ENCODE data around the gene SLC6A15.

Gene SLC6A15

DNA sequence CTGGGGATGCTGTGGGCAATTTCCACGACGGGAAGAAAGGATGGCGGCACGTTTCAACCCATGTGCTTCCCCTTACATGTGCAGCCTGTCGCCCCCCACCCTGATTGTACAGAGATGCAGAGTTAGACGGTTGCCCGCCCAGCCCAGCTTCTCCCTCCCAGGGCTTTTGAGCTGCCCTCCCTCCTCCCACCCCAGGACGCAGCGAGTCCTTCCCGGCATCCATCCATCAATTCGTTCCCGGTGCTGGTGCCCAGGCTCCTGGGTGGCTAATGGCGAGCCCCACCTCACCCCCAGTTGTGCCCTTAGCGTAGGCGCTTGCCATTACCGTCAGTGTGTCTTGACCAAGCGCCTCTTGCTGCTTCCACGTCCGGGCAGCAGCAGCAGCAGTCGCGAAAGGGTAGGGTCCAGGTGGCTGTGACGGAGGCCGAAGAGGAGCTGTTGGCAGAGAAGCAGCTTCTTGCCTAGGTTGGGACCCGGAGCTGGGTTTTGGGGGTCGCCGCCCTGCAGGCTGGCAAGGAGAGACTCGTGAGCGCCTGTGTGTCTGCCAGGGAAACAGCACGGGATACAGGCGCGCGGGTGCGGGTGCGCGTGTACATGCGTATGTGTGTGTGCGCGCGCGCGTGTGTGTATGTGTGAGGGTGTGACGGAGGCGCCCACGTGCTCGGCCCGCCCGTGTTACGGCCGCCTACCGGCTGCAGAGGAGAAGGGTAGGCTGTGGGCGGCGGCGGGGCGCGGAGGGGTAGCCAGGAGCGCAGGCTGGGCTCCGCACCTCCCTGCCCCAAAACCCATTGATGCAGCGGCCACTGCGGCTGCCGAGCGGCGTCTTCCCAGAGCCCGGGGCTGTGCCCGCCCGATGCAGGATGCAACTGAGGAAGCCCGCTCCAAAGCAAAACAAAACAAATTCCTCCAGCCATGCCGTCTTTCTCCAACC is at the start of gene SLC6A15:
SLC6A15 (minus strand) TSS at position 602 of the 931 bp plus-strand sequence. CDS start 20,679 bp downstream, outside the sequence.
- H3K9ac ChIP-seq = no peak within 1 kb of the TSS
- no peak within 1 kb of the TSS for H3K27ac ChIP-seq
- H3K36me3 ChIP-seq = no peaks in the 10 kb centered on the region
- H4K20me1 ChIP-seq = no peaks in the 10 kb centered on the region
- peaks cover 18 to 24% (median 22%) of the 10 kb centered on the region in 11 experiments for H3K9me3 ChIP-seq (replicated peaks in 1 of 11)
- no peaks in the 10 kb centered on the region for H3K4me1 ChIP-seq
- no peaks in the 10 kb centered on the region for H3K27me3 ChIP-seq
- no peak within 1 kb of the TSS for H3K4me2 ChIP-seq
- TF ChIP-seq Cebpa-rat (IDR thresholded peaks at IDR 0.05) = no peak
- no peak within 1 kb of the TSS for H3K4me3 ChIP-seq

DNA sequence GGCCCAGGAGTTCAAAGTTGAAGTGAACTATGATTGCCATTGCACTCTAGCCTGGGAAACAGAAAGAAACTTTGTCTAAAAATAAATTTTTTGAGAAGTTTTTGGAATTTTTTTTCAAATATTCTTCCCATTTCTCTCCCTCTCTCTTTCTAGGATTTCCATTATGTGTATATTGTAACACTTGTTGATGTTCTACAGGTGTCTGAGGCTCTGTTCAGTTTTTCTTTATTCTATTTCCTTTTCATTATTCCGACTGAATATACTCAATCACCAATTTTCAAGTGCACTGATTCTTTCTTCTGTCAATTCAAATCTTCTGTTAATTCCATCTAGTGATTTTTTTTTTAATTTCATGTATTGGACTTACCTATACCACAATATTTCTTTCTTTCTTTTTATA is 48.3 kb upstream of the SLC6A15 start:
- Histone ChIP-seq H3K4me3 (no peak overlapping the region), H3K4me2 (no peak overlapping the region), H3K4me1 (no peaks in the 10 kb centered on the region), H3K9ac (no peak overlapping the region), H3K36me3 (no peaks in the 10 kb centered on the region), H3K9me3 (replicated peaks in 1 of 11) (no peaks in the 10 kb centered on the region), H3K27ac (no peak overlapping the region), H3K27me3 (no peaks in the 10 kb centered on the region), H4K20me1 (no peaks in the 10 kb centered on the region)
- TF ChIP-seq Cebpa-rat (IDR thresholded peaks at IDR 0.05) = no peak

DNA sequence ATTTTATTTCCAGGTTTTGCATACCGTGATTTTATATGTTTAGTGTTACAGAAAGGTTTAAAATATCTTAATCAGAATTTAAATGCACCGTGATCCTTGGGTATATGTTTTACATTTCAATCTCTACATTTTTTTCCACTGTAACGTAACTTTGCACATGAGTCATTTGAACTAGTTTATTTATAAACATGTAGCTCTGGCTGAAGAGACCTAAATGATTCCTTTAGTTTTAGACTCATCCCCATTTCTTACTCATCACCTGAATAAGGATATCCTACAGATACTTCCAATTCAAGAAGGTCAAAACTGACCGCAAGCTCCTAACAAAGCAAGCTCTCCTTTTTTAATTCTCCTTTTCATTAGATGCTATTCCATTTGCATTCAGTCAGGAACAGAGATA is 42.7 kb upstream of the SLC6A15 start:
- H3K4me1 ChIP-seq = no peaks in the 10 kb centered on the region
- no peak for TF ChIP-seq Cebpa-rat (IDR thresholded peaks at IDR 0.05)
- no peaks in the 10 kb centered on the region for H3K36me3 ChIP-seq
- H3K27me3 ChIP-seq = no peaks in the 10 kb centered on the region
- no peaks in the 10 kb centered on the region for H3K9me3 ChIP-seq (replicated peaks in 1 of 11)
- no peak overlapping the region for H3K4me2 ChIP-seq
- H4K20me1 ChIP-seq = no peaks in the 10 kb centered on the region
- H3K9ac ChIP-seq = no peak overlapping the region
- no peak overlapping the region for H3K4me3 ChIP-seq
- H3K27ac ChIP-seq = no peak overlapping the region

DNA sequence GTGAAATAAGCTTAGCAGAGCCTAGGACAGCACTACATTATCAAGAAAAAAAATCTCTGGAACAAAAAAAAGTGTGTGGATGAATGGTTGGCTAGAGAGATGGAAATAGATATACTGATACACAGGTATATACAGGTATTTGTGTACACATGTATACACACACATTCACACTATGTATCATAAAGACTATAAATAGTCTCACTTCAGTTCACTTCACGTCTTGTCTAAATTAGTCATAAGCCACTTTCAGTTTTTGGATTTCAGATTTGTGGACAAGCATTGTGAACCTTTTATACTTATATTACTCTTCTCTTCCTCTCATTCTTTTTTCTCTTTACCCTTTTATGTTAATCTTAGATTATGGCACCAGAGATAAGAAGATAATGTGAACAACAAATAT is 41.8 kb upstream of the SLC6A15 start:
- no peak overlapping the region for H3K4me2 ChIP-seq
- no peaks in the 10 kb centered on the region for H3K27me3 ChIP-seq
- H3K4me1 ChIP-seq = no peaks in the 10 kb centered on the region
- H3K4me3 ChIP-seq = no peak overlapping the region
- H4K20me1 ChIP-seq = no peaks in the 10 kb centered on the region
- H3K9ac ChIP-seq = no peak overlapping the region
- no peak for TF ChIP-seq Cebpa-rat (IDR thresholded peaks at IDR 0.05)
- H3K9me3 ChIP-seq (replicated peaks in 1 of 11) = no peaks in the 10 kb centered on the region
- H3K36me3 ChIP-seq = no peaks in the 10 kb centered on the region
- no peak overlapping the region for H3K27ac ChIP-seq

DNA sequence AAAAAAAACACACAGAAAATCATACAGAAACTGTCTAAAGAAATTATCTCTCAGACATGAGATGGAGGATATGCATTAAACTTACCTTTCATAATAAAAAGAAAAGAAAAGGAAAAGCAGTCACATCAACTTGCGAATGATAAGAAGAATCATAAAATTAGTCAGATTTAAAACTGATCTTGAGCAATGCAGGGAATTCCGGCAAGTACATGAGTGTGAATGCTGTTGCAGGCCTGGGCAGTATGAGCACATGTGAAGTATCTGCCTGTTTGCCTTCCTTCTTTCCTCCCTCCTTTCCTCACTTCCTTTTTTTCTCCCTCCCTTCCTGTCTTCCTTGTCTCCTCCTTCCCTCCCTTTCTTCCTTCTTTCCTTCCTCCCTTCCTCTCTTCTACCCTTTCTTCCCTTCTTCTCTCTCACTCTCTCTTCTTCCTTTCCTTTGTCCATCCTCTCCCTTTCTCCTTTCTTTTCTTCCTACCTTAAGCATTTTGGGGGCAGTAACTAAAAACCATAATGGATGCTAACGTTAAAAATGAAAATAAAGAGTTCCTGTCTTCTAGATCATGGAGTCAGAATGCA is 38.5 kb upstream of the SLC6A15 start:
- Histone ChIP-seq H3K27ac (no peak overlapping the region), H3K27me3 (no peaks in the 10 kb centered on the region), H4K20me1 (no peaks in the 10 kb centered on the region), H3K4me3 (no peak overlapping the region), H3K9ac (no peak overlapping the region), H3K4me2 (no peak overlapping the region), H3K9me3 (replicated peaks in 1 of 11) (no peaks in the 10 kb centered on the region), H3K36me3 (no peaks in the 10 kb centered on the region), H3K4me1 (no peaks in the 10 kb centered on the region)
- TF ChIP-seq Cebpa-rat (IDR thresholded peaks at IDR 0.05) = no peak

DNA sequence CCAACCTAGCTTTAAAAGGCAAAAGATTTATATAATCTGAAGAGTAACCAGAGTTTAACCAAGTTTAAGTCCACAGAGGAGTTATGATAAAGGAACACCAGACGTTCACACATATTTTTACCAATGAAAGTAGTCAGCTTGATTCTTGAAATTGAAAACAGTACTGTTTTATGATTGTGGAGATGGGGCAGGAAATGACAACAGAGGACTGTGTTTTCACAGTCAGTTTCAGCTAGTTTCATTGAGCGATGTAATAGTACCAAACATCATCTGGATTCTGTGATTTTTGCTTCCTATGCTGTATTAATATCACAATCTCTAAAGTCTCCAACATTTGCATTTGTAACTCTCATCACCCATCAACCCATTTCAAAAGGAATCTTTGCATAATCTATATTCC is 34.2 kb upstream of the SLC6A15 start:
- Histone ChIP-seq H4K20me1 (no peaks in the 10 kb centered on the region), H3K36me3 (no peaks in the 10 kb centered on the region), H3K27ac (no peak overlapping the region), H3K9ac (no peak overlapping the region), H3K27me3 (no peaks in the 10 kb centered on the region), H3K4me1 (peaks cover 0 to 14% (median 0%) of the 10 kb centered on the region in 10 experiments; a peak in 3 of 20 replicates), H3K4me2 (no peak overlapping the region), H3K4me3 (no peak overlapping the region), H3K9me3 (replicated peaks in 1 of 11) (no peaks in the 10 kb centered on the region)
- no peak for TF ChIP-seq Cebpa-rat (IDR thresholded peaks at IDR 0.05)

DNA sequence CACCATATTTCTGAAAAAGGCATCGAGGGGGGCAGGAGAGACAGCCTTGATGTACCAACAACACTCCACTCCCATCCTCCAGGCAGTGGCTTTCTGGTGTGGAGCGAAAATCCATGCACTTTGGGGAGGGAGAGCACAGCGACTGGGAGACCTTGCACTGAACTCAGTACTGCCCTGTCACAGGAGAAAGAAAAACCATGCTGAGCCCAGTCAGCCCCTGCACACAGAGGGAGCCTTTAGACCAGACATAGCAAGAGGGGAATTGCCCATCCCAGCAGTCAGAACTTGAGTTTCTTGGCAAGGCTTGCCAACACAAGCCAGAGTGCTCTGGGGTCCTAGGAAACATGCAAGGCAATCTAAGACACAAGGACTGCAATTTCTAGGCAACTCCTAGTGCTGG is 24.8 kb upstream of the SLC6A15 start:
- no peak for TF ChIP-seq Cebpa-rat (IDR thresholded peaks at IDR 0.05)
- Histone ChIP-seq H3K9ac (no peak overlapping the region), H3K36me3 (no peaks in the 10 kb centered on the region), H3K4me1 (no peaks in the 10 kb centered on the region), H3K27ac (no peak overlapping the region), H3K9me3 (replicated peaks in 1 of 11) (0 out of 22 replicates have a peak, but pooled peaks cover 0 to 6% (median 0%) of the 10 kb centered on the region in 11 experiments), H3K4me3 (no peak overlapping the region), H4K20me1 (no peaks in the 10 kb centered on the region), H3K4me2 (no peak overlapping the region), H3K27me3 (no peaks in the 10 kb centered on the region)

DNA sequence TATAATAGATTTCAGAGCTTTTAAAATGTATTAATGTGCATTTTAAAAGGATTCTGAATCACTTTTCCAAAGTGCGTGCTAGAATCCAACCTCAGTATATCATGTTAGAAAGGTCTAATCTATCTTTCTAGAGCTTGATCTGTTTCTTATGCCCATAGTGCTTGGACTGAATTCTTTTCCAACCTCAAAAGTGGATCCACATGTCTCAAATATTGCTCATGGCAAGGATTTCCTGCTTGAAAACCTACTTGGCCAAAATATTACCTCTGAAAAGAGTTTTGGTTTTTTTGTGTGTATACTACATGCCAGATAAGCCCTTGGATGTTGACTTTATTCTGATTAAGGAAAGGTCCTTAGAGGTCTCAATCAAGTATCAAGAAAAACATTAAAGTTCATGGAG is 16.9 kb upstream of the SLC6A15 start:
- Histone ChIP-seq H3K4me1 (peaks cover 0 to 18% (median 0%) of the 10 kb centered on the region in 10 experiments; a peak in 6 of 20 replicates), H3K9ac (no peak overlapping the region), H3K27me3 (no peaks in the 10 kb centered on the region), H3K27ac (no peak overlapping the region), H3K9me3 (replicated peaks in 1 of 11) (no peaks in the 10 kb centered on the region), H3K4me2 (no peak overlapping the region), H4K20me1 (no peaks in the 10 kb centered on the region), H3K4me3 (no peak overlapping the region), H3K36me3 (no peaks in the 10 kb centered on the region)
- TF ChIP-seq Cebpa-rat (IDR thresholded peaks at IDR 0.05) = no peak

DNA sequence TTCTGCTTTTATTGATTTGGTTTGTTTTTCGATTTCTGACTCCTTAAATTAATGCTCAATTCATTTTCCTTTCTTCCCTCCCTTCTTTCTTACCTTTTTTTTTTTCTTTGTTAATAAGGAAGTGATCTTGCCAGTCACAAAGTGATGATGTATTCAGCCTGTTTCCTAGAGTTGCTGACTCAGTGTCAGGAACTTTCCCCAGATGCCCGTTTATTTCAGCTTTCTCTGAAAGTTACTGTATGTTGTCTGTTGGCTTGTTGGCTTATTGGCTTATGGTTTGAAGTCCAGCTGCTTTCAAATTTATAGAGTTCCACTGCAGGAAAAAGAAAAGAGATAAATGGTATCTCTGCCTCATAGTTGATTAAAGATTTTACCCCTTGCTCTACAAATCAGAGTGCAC is 12.4 kb upstream of the SLC6A15 start:
- Histone ChIP-seq H3K9ac (peak overlapping the region in 1 of 11 experiments; percentile 41; a peak in 1 of 22 replicates), H3K4me3 (no peak overlapping the region), H3K4me2 (peak overlapping the region in 3 of 11 experiments; percentile 35 to 42 (median 41); a peak in 5 of 22 replicates), H3K9me3 (replicated peaks in 1 of 11) (no peaks in the 10 kb centered on the region), H3K4me1 (peaks cover 0 to 18% (median 0%) of the 10 kb centered on the region in 10 experiments; a peak in 6 of 20 replicates), H3K36me3 (no peaks in the 10 kb centered on the region), H4K20me1 (no peaks in the 10 kb centered on the region), H3K27ac (peak overlapping the region in 3 of 11 experiments; percentile 1 to 38 (median 37); a peak in 2 of 22 replicates), H3K27me3 (no peaks in the 10 kb centered on the region)
- no peak for TF ChIP-seq Cebpa-rat (IDR thresholded peaks at IDR 0.05)
